GM21515 (cell line): ENCODE measurements around the gene MELK.

Experiments
- ATAC-seq: cut with Tn5 transposase; IDR thresholded peaks from one replicate; pipeline ENCODE4 v1.9.1; 2021; ENCODE audit not compliant: unreplicated experiment

Gene MELK

GRCh38 chr9:36665921-36666431 is 93.3 kb downstream of the MELK start:
- ATAC-seq, result peak; percentile 71

- ATAC-seq, result no peak
Observed at GRCh38 chr9:36671561-36671960, 98.9 kb downstream of the MELK start.

GRCh38 chr9:36676091-36676490 is 103.4 kb downstream of the MELK start:
- no peak for ATAC-seq

- ATAC-seq, result no peak
Observed at GRCh38 chr9:36676778-36677485, 104.2 kb downstream of the MELK start.

GRCh38 chr9:36677611-36678010 is 104.9 kb downstream of the MELK start:
- no peak for ATAC-seq

GRCh38 chr9:36679710-36680109 is 107.0 kb downstream of the MELK start:
- ATAC-seq, result no peak

- no peak for ATAC-seq
Observed at GRCh38 chr9:36686471-36686870, 113.8 kb downstream of the MELK start.

- no peak for ATAC-seq
Observed at GRCh38 chr9:36690412-36691168, 117.9 kb downstream of the MELK start.

GRCh38 chr9:36691671-36692070 is 119.0 kb downstream of the MELK start:
- ATAC-seq, result no peak

- no peak for ATAC-seq
Observed at GRCh38 chr9:36698984-36699383, 126.3 kb downstream of the MELK start.

- no peak for ATAC-seq
Observed at GRCh38 chr9:36704148-36704547, 131.5 kb downstream of the MELK start.

GRCh38 chr9:36713515-36714490 is 141.1 kb downstream of the MELK start:
- ATAC-seq, result no peak

- ATAC-seq, result no peak
Observed at GRCh38 chr9:36716496-36716895, 143.8 kb downstream of the MELK start.

GRCh38 chr9:36717276-36717675 is 144.6 kb downstream of the MELK start:
- no peak for ATAC-seq

- no peak for ATAC-seq
Observed at GRCh38 chr9:36718612-36719011, 145.9 kb downstream of the MELK start.

- no peak for ATAC-seq
Observed at GRCh38 chr9:36720043-36720442, 147.3 kb downstream of the MELK start.

- no peak for ATAC-seq
Observed at GRCh38 chr9:36721846-36722588, 149.3 kb downstream of the MELK start.

- no peak for ATAC-seq
Observed at GRCh38 chr9:36725777-36726356, 153.2 kb downstream of the MELK start.
